Measurements from ENCODE around the gene POU1F1. TPM values are rescaled to one million over a fixed set of nuclear protein-coding genes. Genes with fewer than 3 reads are reported as not detected.
"Not testable (repeated sequence)": the region's sequence is repeated elsewhere in the genome, so short reads cannot be mapped to it uniquely, and the experiment has no call there.

POU1F1 gene
- total and polyA plus RNA-seq, 2 donors from 2014 or later = not detected

- Histone ChIP-seq H3K27me3 (ENCODE audit: control insufficient read depth, insufficient read depth, low read length) (no peaks in the 10 kb centered on the region), H3K36me3 (ENCODE audit: control insufficient read depth in 2 of 3, insufficient read depth in 3 of 3, low read length in 3 of 3) (no peaks in the 10 kb centered on the region), H3K4me3 (ENCODE audit: low read length in 3 of 3) (no peak overlapping the region), H3K27ac (ENCODE audit: low read depth in 2 of 2, low read length in 2 of 2) (no peak overlapping the region), H3K4me1 (ENCODE audit: control insufficient read depth in 2 of 3, insufficient read depth in 2 of 3, low read depth in 1 of 3, low read length in 3 of 3) (no peaks in the 10 kb centered on the region), H3K9me3 (ENCODE audit: control insufficient read depth in 2 of 3, insufficient read depth in 1 of 3, low read length in 3 of 3) (no peaks in the 10 kb centered on the region), H3K9ac (ENCODE audit: low read length in 3 of 3) (no peak overlapping the region)
- DNase-seq (no peak), FAIRE-seq (no peak)
- TF ChIP-seq, protein P1, sequence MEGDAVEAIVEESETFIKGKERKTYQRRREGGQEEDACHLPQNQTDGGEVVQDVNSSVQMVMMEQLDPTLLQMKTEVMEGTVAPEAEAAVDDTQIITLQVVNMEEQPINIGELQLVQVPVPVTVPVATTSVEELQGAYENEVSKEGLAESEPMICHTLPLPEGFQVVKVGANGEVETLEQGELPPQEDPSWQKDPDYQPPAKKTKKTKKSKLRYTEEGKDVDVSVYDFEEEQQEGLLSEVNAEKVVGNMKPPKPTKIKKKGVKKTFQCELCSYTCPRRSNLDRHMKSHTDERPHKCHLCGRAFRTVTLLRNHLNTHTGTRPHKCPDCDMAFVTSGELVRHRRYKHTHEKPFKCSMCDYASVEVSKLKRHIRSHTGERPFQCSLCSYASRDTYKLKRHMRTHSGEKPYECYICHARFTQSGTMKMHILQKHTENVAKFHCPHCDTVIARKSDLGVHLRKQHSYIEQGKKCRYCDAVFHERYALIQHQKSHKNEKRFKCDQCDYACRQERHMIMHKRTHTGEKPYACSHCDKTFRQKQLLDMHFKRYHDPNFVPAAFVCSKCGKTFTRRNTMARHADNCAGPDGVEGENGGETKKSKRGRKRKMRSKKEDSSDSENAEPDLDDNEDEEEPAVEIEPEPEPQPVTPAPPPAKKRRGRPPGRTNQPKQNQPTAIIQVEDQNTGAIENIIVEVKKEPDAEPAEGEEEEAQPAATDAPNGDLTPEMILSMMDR (IDR thresholded peaks at IDR 0.05; ENCODE audit: borderline replicate concordance, extremely low read depth, insufficient read depth) = no peak
- intact Hi-C loops (cut with DNase I) = no loop called here
Observed at GRCh38 chr3:87309601-87310000, 33.2 kb upstream of the POU1F1 start.

GRCh38 chr3:87307805-87308204, 31.4 kb upstream of the POU1F1 start:
- H3K27me3 ChIP-seq (ENCODE audit: control insufficient read depth, insufficient read depth, low read length) = no peaks in the 10 kb centered on the region
- intact Hi-C loops (cut with DNase I) = no loop called here
- TF ChIP-seq, protein P1 (IDR thresholded peaks at IDR 0.05; ENCODE audit: borderline replicate concordance, extremely low read depth, insufficient read depth) = no peak
- no peak overlapping the region for H3K4me3 ChIP-seq (ENCODE audit: low read length in 3 of 3)
- H3K27ac ChIP-seq (ENCODE audit: low read depth in 2 of 2, low read length in 2 of 2) = no peak overlapping the region
- H3K36me3 ChIP-seq (ENCODE audit: control insufficient read depth in 2 of 3, insufficient read depth in 3 of 3, low read length in 3 of 3) = no peaks in the 10 kb centered on the region
- DNase-seq (no peak), FAIRE-seq (no peak)
- H3K9ac ChIP-seq (ENCODE audit: low read length in 3 of 3) = no peak overlapping the region
- no peaks in the 10 kb centered on the region for H3K9me3 ChIP-seq (ENCODE audit: control insufficient read depth in 2 of 3, insufficient read depth in 1 of 3, low read length in 3 of 3)
- H3K4me1 ChIP-seq (ENCODE audit: control insufficient read depth in 2 of 3, insufficient read depth in 2 of 3, low read depth in 1 of 3, low read length in 3 of 3) = no peaks in the 10 kb centered on the region

DNA sequence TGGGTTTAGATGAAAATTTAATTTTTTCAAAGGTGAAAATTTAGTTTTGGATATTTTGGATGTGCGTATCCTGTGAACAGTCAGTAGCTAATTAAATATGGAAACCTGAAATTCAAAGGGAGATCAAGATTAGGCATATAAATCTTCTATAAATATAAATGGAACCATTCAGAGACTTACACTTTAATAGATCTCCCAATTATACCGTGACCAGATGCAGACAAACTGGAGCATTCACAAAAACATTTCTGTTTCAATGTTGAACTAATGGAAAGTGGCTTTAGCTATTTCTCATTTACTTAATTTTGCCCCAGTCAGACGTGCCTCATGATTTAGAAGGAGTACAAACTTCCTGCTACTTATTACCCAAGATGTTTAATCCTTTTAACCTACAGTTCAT, 29.1 kb upstream of the POU1F1 start:
- no peak for DNase-seq

DNA sequence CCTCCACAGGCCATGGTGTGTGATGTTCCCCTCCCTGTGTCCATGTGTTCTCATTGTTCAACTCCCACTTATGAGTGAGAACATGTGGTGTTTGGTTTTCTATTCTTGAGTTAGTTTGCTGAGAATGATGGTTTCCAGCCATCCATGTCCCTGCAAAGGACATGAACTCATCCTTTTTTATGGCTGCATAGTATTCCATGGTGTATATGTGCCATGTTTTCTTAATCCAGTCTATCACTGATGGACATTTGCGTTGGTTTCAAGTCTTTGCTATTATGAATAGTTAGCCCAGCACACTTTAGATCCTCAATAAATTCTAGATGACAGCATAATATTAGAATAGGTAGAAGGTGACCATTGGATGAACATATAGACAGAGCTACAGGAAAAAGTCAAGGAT, 28.6 kb upstream of the POU1F1 start:
- H3K4me1 ChIP-seq (ENCODE audit: control insufficient read depth in 2 of 3, insufficient read depth in 2 of 3, low read depth in 1 of 3, low read length in 3 of 3); H3K9ac ChIP-seq (ENCODE audit: low read length in 3 of 3); H3K36me3 ChIP-seq (ENCODE audit: control insufficient read depth in 2 of 3, insufficient read depth in 3 of 3, low read length in 3 of 3); DNase-seq; H3K9me3 ChIP-seq (ENCODE audit: control insufficient read depth in 2 of 3, insufficient read depth in 1 of 3, low read length in 3 of 3); H3K27me3 ChIP-seq (ENCODE audit: control insufficient read depth, insufficient read depth, low read length); FAIRE-seq; H3K4me3 ChIP-seq (ENCODE audit: low read length in 3 of 3); intact Hi-C loops (cut with DNase I); H3K27ac ChIP-seq (ENCODE audit: low read depth in 2 of 2, low read length in 2 of 2): not testable (repeated sequence)

More for the DNA sequence above, 29.1 kb upstream of the POU1F1 start:
- FAIRE-seq = no peak
- intact Hi-C loops (cut with DNase I) = no loop called here
- H3K4me3 ChIP-seq (ENCODE audit: low read length in 3 of 3) = no peak overlapping the region
- H3K4me1 ChIP-seq (ENCODE audit: control insufficient read depth in 2 of 3, insufficient read depth in 2 of 3, low read depth in 1 of 3, low read length in 3 of 3) = no peaks in the 10 kb centered on the region
- no peak overlapping the region for H3K9ac ChIP-seq (ENCODE audit: low read length in 3 of 3)
- TF ChIP-seq, protein P1 (IDR thresholded peaks at IDR 0.05; ENCODE audit: borderline replicate concordance, extremely low read depth, insufficient read depth) = no peak
- H3K9me3 ChIP-seq (ENCODE audit: control insufficient read depth in 2 of 3, insufficient read depth in 1 of 3, low read length in 3 of 3) = no peaks in the 10 kb centered on the region
- no peaks in the 10 kb centered on the region for H3K27me3 ChIP-seq (ENCODE audit: control insufficient read depth, insufficient read depth, low read length)
- H3K27ac ChIP-seq (ENCODE audit: low read depth in 2 of 2, low read length in 2 of 2) = no peak overlapping the region
- no peaks in the 10 kb centered on the region for H3K36me3 ChIP-seq (ENCODE audit: control insufficient read depth in 2 of 3, insufficient read depth in 3 of 3, low read length in 3 of 3)
